Astrocyte of the spinal cord (primary cell): ENCODE results near the gene ODAD4.
A peak's percentile ranks its signal among the peaks of the same experiment; 100 is the strongest.

Experiments used
- DNase-seq: peaks from one replicate; pipeline ENCODE4 v3.0.0; 2011; ENCODE audit warnings: low read depth, low spot score
- H3K4me3 ChIP-seq: 2 replicates; pipeline ENCODE4 v1.5.1; 2011; ENCODE audit warnings: low read depth, mild to moderate bottlenecking, low read length, moderate library complexity
- CTCF ChIP-seq: IDR thresholded peaks from 2 replicates; pipeline ENCODE4 v1.5.1; 2012; ENCODE audit warnings: low read depth, mild to moderate bottlenecking, low read length, inconsistent platforms
- in situ Hi-C: cut with HindIII; loops from 2 replicates; pipeline ENCODE4 v1.10.0; 2017; ENCODE audit warnings: low sequenced_read_pairs

ODAD4 gene

GRCh38 chr17:41948762-41949460 lies 18.5 kb downstream of the ODAD4 start:
- no peak overlapping the region for H3K4me3 ChIP-seq
- no peak for DNase-seq
- TF ChIP-seq CTCF = no peak
- in situ Hi-C loops = no loop called here

- no peak overlapping the region for H3K4me3 ChIP-seq
- no peak for DNase-seq
- no peak for TF ChIP-seq CTCF
- in situ Hi-C loops = no loop called here
Observed at GRCh38 chr17:41956522-41956921, 26.1 kb downstream of the ODAD4 start.

- no peak overlapping the region for H3K4me3 ChIP-seq
- in situ Hi-C loops = no loop called here
- DNase-seq = no peak
- TF ChIP-seq CTCF = no peak
Observed at GRCh38 chr17:41957031-41957868, 26.8 kb downstream of the ODAD4 start.

GRCh38 chr17:41957869-41958439 lies 27.5 kb downstream of the ODAD4 start:
- H3K4me3 ChIP-seq = no peak overlapping the region
- in situ Hi-C loops = no loop called here
- no peak for DNase-seq
- no peak for TF ChIP-seq CTCF

- DNase-seq = no peak
- H3K4me3 ChIP-seq = no peak overlapping the region
- no peak for TF ChIP-seq CTCF
- in situ Hi-C loops = no loop called here
Observed at GRCh38 chr17:41959030-41959335, 28.6 kb downstream of the ODAD4 start.

- in situ Hi-C loops = no loop called here
- peak; percentile 56 for TF ChIP-seq CTCF
- peak; percentile 50 for DNase-seq
- H3K4me3 ChIP-seq = no peak overlapping the region
Observed at GRCh38 chr17:41959336-41960095, 29.1 kb downstream of the ODAD4 start.
